ENCODE results near the gene ZNF124. TPM values are rescaled to one million over a fixed set of nuclear protein-coding genes. Genes with fewer than 3 reads are reported as not detected.
"Not testable (repeated sequence)": the region's sequence is repeated elsewhere in the genome, so short reads cannot be mapped to it uniquely, and the experiment has no call there.

Gene ZNF124
- total RNA-seq, 1 donor from 2014 or later = 134 TPM

DNA sequence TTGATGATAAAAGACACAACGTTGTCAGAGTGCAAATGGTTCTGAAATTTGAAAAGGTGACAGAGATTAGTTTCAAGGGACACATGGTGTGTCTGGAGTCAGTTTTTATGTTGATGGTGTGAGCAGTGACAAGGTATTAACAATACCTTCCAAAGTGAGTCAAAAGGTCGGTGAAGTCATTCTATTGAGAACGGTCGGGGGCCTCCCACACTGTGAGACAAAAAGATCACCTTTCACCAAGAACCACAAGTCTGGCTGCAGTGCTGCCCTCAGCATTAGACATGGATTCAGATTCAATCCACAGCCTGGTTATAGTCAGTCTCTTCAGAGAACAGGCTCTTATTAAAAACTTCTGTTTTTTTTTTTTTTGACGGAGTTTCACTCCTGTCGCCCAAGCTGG, 26.5 kb downstream of the ZNF124 start:
- no peak for TF ChIP-seq CTCF (conservative IDR thresholded peaks at IDR 0.05)
- H3K27me3 Mint-ChIP-seq = no peaks in the 10 kb centered on the region
- H3K36me3 Mint-ChIP-seq = peaks cover 61% of the 10 kb centered on the region
- DNase-seq (ENCODE audit: extremely low spot score, unreplicated experiment) = no peak
- no peak overlapping the region for H3K27ac Mint-ChIP-seq
- H3K4me3 Mint-ChIP-seq = no peak overlapping the region
- no peaks in the 10 kb centered on the region for H3K4me1 Mint-ChIP-seq (ENCODE audit: unreplicated experiment)
- peaks cover 31% of the 10 kb centered on the region for H3K9me3 Mint-ChIP-seq

DNA sequence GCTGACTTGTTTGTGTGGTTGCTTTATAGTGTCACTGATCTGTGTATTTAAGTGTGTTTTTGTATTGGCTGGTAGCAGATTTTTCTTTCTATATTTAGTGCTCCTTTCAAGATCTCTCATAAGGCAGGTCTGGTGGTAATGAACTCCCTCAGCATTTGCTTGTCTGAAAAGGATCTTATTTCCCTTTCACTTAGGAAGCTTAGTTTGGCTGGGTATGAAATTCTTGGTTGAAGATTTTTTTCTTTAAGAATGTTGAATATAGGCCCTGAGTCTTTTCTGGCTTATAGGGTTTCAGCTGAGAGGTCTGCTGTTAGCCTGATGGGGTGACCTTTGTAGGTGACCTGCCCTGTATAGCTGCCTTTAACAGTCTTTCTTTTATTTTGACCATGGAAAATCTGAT, 32.3 kb downstream of the ZNF124 start:
- H3K4me1 Mint-ChIP-seq (ENCODE audit: unreplicated experiment); DNase-seq (ENCODE audit: extremely low spot score, unreplicated experiment); H3K27me3 Mint-ChIP-seq; H3K27ac Mint-ChIP-seq; H3K4me3 Mint-ChIP-seq: not testable (repeated sequence)
- Mint-ChIP-seq H3K9me3 (peaks cover 44% of the 10 kb centered on the region), H3K36me3 (peaks cover 61% of the 10 kb centered on the region)

- no peaks in the 10 kb centered on the region for H3K27me3 Mint-ChIP-seq
- peaks cover 13% of the 10 kb centered on the region for H3K4me1 Mint-ChIP-seq (ENCODE audit: unreplicated experiment)
- H3K27ac Mint-ChIP-seq = no peak overlapping the region
- peaks cover 27% of the 10 kb centered on the region for H3K9me3 Mint-ChIP-seq
- DNase-seq (ENCODE audit: extremely low spot score, unreplicated experiment) = no peak
- peaks cover 41% of the 10 kb centered on the region for H3K36me3 Mint-ChIP-seq
- no peak for TF ChIP-seq CTCF (conservative IDR thresholded peaks at IDR 0.05)
- H3K4me3 Mint-ChIP-seq = no peak overlapping the region
Measured at GRCh38 chr1:247131236-247131635, 40.6 kb downstream of the ZNF124 start.

DNA sequence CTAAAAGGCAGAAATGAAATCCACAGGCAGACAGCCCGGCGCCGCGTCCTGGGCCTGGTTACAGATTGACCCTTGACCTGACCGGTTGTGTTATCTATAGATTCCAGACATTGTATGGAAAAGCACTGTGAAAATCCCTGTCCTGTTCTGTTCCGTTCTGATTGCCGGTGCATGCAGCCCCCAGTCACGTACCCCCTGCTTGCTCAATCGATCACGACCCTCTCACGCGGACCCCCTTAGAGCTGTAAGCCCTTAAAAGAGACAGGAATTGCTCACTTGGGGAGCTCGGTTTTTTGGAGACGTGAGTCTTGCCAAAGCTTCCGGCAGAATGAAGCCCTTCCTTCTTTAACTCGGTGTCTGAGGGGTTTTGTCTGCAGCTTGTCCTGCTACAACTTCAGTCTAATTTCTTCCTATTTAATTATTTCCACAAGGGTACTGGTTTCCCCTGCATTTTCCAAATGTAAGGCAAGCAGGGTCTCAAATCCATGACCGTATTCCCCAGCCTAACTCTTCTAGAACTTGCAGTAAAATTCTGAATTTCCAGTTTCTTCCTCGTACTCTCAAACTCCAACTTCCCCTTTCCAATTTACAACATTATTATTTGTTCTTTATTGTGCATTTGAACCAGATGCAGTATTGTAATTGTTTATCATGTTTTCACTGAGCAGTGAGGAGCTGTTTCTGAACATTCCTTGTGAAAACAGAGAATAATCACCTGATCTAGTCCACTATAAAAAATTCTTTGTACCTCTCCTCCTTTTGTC, 44.1 kb downstream of the ZNF124 start:
- not testable (repeated sequence) for H3K9me3 Mint-ChIP-seq, H3K27me3 Mint-ChIP-seq

DNA sequence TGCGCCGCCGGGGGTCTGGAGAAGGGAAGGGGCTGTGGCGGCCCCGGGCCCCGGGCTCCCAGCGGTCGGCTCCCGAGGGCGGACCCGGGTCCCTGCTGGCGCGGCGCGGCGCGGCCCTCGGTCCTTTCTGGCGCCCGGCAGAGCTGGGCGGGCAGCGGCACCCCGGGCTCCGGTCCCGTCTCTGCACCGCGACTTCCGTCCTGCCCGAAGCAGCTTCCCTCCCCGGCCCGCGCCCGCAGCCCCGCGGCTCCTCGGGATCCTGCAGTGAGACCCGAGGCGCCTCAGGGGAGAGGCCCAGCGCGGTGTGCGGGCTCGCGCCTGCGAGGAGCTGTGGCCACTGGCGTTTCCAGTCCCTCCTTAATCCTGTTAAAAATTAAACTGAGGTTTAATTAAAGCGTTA, 45.2 kb downstream of the ZNF124 start:
- H3K27me3 Mint-ChIP-seq; H3K4me1 Mint-ChIP-seq (ENCODE audit: unreplicated experiment); DNase-seq (ENCODE audit: extremely low spot score, unreplicated experiment); H3K9me3 Mint-ChIP-seq; H3K4me3 Mint-ChIP-seq; H3K27ac Mint-ChIP-seq; H3K36me3 Mint-ChIP-seq: not testable (repeated sequence)

More for the DNA sequence above, 44.1 kb downstream of the ZNF124 start:
- Mint-ChIP-seq H3K36me3 (peaks cover 13% of the 10 kb centered on the region), H3K27ac (peak overlapping the region; percentile 81), H3K4me3 (peak overlapping the region; percentile 87)
- not testable (repeated sequence) for DNase-seq (ENCODE audit: extremely low spot score, unreplicated experiment); H3K4me1 Mint-ChIP-seq (ENCODE audit: unreplicated experiment)

GRCh38 chr1:247126166-247126565, 45.7 kb downstream of the ZNF124 start:
- H3K4me3 Mint-ChIP-seq; DNase-seq (ENCODE audit: extremely low spot score, unreplicated experiment); H3K27ac Mint-ChIP-seq; H3K9me3 Mint-ChIP-seq; H3K36me3 Mint-ChIP-seq; H3K27me3 Mint-ChIP-seq; H3K4me1 Mint-ChIP-seq (ENCODE audit: unreplicated experiment): not testable (repeated sequence)

DNA sequence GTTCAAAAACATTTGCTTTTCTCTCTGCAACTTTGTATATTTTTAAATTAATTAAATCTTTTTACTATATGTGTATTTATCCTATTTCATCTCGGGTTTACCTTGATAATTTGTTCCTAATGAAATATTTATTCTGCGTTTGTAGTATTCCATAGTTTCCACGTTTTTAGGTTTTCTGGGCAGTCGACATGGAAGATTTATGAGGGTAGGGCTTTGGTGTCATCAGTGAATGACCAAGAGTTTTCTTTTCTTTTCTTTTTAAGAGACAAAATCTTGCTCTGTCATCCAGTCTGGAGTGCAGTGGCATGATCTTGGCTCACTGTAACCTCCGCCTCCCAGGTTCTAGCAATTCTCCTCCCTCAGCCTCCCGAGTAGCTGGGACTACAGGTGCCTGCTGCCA, 50.4 kb downstream of the ZNF124 start:
- Mint-ChIP-seq H3K36me3 (no peaks in the 10 kb centered on the region), H3K4me3 (no peak overlapping the region), H3K9me3 (no peaks in the 10 kb centered on the region), H3K27ac (no peak overlapping the region), H3K27me3 (no peaks in the 10 kb centered on the region), H3K4me1 (ENCODE audit: unreplicated experiment) (no peaks in the 10 kb centered on the region)
- TF ChIP-seq CTCF (conservative IDR thresholded peaks at IDR 0.05) = no peak
- peak; percentile 27 for DNase-seq (ENCODE audit: extremely low spot score, unreplicated experiment)

- not testable (repeated sequence) for H3K27me3 Mint-ChIP-seq; H3K9me3 Mint-ChIP-seq; H3K4me3 Mint-ChIP-seq; H3K36me3 Mint-ChIP-seq; H3K4me1 Mint-ChIP-seq (ENCODE audit: unreplicated experiment); H3K27ac Mint-ChIP-seq
- peak; percentile 34 for DNase-seq (ENCODE audit: extremely low spot score, unreplicated experiment)
Measured at GRCh38 chr1:247120408-247120668, 51.5 kb downstream of the ZNF124 start.
